HG02571 (cell line): Measurements from ENCODE around the gene SPDYE1.

ENCODE experiments used
- ATAC-seq: cut with Tn5 transposase; IDR thresholded peaks from one replicate; pipeline ENCODE4 v1.9.1; 2021; ENCODE audit warnings: mild to moderate bottlenecking, moderate library complexity; ENCODE audit not compliant: unreplicated experiment

SPDYE1 gene

DNA sequence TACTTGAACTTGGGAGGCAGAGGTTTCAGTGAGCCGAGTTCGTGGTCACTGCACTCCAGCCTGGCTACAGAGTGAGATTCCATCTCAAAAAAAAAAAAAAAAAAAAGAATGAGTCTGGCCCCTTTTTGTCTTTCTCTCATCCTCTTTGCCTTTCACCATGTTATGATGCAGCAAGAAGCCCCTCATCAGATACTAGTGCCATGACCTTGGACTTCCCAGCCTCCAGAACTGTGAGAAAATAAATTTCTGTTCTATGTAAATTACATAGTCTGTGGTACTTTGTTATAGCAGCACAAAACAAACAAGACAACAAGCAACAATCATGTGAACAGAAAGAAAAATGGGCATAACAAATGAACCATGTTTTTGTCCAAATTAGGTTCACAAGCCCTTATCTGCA, 44.5 kb downstream of the SPDYE1 start:
- ATAC-seq = no peak

- no peak for ATAC-seq
These were observed 46.2 kb downstream of the SPDYE1 start for GRCh38 chr7:44043902-44044301.

GRCh38 chr7:44044315-44045225, 46.9 kb downstream of the SPDYE1 start, which contains the start of gene DBNL:
DBNL (plus strand) TSS chr7:44044702; CDS start chr7:44044738, 36 bp downstream.
- peak; percentile 68 for ATAC-seq

- peak; percentile 11 for ATAC-seq
These were observed 47.7 kb downstream of the SPDYE1 start for GRCh38 chr7:44045226-44046014.

DNA sequence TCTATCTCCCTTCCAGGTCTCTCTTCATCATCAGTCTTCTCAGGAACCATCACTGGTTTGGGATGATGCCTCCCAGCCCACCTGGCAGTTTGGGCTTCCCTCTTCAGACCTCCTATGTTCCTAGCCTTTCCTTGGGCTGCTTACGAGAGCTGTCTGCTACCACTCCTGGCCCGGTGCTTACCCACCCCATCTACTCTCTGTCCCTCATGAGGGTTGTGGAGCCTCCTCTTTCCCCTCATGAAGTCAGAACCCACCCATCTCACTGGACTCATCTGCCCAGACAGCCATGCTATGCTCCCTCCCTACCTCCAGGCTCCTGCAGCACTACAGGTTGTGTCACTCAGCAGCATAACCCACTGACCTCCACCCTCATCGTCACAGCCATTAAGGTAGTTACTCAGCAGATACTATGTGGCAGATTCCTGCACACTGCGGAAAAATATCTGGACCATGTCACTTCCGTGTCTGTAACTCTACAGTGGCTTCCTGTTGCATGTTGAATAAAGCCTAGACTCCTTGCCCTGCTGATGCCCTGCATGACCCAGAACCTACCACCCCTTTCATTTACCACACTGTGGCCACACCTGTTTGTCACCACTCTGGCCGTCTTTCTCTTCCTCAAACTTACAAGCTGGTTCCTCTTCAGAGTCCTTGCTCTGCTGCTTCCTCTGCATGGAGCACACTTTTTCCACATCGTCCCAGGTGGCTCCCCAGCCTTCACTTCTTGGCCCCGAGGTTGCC, 48.8 kb downstream of the SPDYE1 start:
- ATAC-seq = no peak

- ATAC-seq = no peak
These were observed 50.5 kb downstream of the SPDYE1 start for GRCh38 chr7:44048031-44048795.

GRCh38 chr7:44050121-44050914, 52.6 kb downstream of the SPDYE1 start:
- ATAC-seq = no peak

GRCh38 chr7:44050915-44051560, 53.3 kb downstream of the SPDYE1 start:
- no peak for ATAC-seq

DNA sequence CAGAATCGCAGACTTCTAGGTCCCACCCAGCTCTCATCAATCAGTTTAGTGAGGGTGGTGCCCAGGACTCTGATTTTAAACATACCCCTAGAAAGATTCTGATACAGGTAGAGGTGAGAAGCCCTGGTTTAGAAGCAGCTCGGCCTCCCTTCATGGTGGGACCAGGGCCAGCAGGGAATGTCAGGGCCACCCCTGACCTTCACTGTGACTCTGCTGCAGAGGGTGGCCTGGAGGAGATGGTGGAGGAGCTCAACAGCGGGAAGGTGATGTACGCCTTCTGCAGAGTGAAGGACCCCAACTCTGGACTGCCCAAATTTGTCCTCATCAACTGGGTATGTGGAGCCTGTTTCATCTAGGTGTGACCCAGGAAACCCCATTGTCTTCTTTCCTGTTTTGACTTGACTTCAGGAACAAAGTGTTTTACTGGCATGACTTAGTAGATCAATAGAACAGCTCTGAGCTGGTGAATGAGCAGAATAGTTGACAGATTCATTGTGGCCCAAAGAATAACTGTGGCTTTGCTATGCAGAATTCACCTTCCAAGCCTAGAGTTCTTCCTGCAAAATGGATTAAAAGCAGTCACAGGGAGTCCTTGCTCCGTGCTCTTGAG, 54.0 kb downstream of the SPDYE1 start:
- ATAC-seq = no peak

DNA sequence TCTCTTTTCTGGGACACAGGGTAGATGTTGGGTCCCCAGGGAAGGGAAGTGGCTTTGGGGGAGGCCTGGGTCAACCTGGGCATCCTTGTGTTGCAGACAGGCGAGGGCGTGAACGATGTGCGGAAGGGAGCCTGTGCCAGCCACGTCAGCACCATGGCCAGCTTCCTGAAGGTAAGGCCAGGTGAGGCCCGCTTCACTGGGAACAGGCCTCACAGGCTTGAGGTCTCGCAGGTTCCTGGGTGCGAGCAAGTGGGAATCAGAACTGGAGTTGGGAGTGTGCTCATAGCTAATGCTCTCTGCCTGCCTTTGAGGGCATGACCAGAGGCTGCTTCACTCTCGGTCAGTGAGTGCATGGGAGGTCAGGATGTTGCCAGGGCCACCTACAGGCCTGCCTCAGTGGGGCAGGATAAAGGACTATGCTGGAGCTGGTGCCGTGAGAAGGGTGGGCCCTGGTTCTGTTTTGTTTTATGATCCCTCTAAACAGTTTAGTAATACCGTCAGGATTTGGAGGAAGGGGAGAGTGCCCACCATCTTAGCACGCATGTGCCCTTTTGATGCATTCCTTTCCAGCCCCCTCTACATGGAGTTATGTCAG, 55.2 kb downstream of the SPDYE1 start:
- no peak for ATAC-seq

- no peak for ATAC-seq
These were observed 59.0 kb downstream of the SPDYE1 start for GRCh38 chr7:44056681-44057080.

- no peak for ATAC-seq
These were observed 59.6 kb downstream of the SPDYE1 start for GRCh38 chr7:44057181-44057848.

- ATAC-seq = peak; percentile 17
These were observed 60.4 kb downstream of the SPDYE1 start for GRCh38 chr7:44057849-44058758.

- no peak for ATAC-seq
These were observed 61.1 kb downstream of the SPDYE1 start for GRCh38 chr7:44058759-44059218.

GRCh38 chr7:44059219-44060090, 61.8 kb downstream of the SPDYE1 start:
- ATAC-seq = peak; percentile 50
